ENCODE data around the gene KIDINS220. TPM values are rescaled to one million over a fixed set of nuclear protein-coding genes. Genes with fewer than 3 reads are reported as not detected.

The KIDINS220 gene
- total RNA-seq, 1 experiment from 2014 or later: 20.1 TPM

DNA sequence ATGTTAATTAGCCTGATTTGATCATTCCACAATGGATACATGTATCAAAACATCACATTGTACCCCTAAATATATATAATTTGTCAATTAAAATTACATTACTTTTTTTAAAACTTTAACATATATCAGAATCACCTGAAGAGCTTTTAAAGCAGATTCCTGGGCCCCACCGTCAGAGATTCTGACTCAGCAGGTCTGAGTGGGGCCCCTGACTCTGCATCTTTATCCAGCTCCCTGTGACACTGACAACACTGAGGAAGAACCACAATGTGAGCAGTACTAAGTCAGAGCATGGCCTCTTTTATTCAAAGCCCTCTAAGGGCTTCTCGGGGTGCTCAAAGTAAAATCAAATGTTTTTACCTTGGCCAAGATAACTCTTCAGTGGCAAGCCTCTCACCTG lies 9.7 kb downstream of the KIDINS220 start:
- Histone ChIP-seq H3K9me3 (ENCODE audit: control insufficient read depth in 1 of 2, insufficient read depth in 1 of 2, low read depth in 1 of 2, low read length in 2 of 2) (no peaks in the 10 kb centered on the region), H3K9ac (ENCODE audit: low read length) (no peak overlapping the region), H3K27ac (ENCODE audit: low read depth, low read length) (no peak overlapping the region), H3K4me3 (replicated peaks in 1 of 2; ENCODE audit: low read depth in 1 of 2, low read length in 2 of 2) (no peak overlapping the region), H4K20me1 (ENCODE audit: insufficient read depth) (no peaks in the 10 kb centered on the region), H3K36me3 (ENCODE audit: control insufficient read depth in 1 of 2, insufficient read depth in 2 of 2, low read length in 2 of 2) (peaks cover 0 to 8% of the 10 kb centered on the region in 2 experiments; a peak in 1 of 4 replicates), H3K4me1 (ENCODE audit: control insufficient read depth in 1 of 2, insufficient read depth in 2 of 2, low read length in 2 of 2) (no peaks in the 10 kb centered on the region), H3K4me2 (ENCODE audit: low read length) (no peak overlapping the region), H3K9me2 (ENCODE audit: insufficient read depth) (no peaks in the 10 kb centered on the region), H3K79me2 (ENCODE audit: insufficient read depth, low read length) (peaks cover 4% of the 10 kb centered on the region), H2AFZ (ENCODE audit: low read depth, low read length, poor library complexity, severe bottlenecking) (no peak overlapping the region), H3K27me3 (ENCODE audit: insufficient read depth, low read length) (no peaks in the 10 kb centered on the region)
- DNase-seq (ENCODE audit: low read depth, low spot score): no peak
- RAD21 ChIA-PET (ENCODE audit: low non-redundant PET in 1 of 2, low total read pairs in 2 of 2, uncharacterized antibody in 2 of 2, unreplicated experiment in 2 of 2): no interaction called here
- no peak for TF ChIP-seq POLR2AphosphoS5 (IDR thresholded peaks at IDR 0.05; ENCODE audit: low read depth, low read length)
- TF ChIP-seq YY1 (IDR thresholded peaks at IDR 0.05; ENCODE audit: extremely low read depth, insufficient replicate concordance, low read depth, low read length): no peak
- no peak for TF ChIP-seq ZBTB33 (IDR thresholded peaks at IDR 0.05; ENCODE audit: extremely low read depth, insufficient replicate concordance, low read length)
- TF ChIP-seq SP1 (IDR thresholded peaks at IDR 0.05; ENCODE audit: low read depth): no peak
- TF ChIP-seq FOSL1 (IDR thresholded peaks at IDR 0.05; ENCODE audit: low read depth): no peak
- TF ChIP-seq, protein P1, sequence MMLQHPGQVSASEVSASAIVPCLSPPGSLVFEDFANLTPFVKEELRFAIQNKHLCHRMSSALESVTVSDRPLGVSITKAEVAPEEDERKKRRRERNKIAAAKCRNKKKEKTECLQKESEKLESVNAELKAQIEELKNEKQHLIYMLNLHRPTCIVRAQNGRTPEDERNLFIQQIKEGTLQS (IDR thresholded peaks at IDR 0.05): no peak
- TF ChIP-seq JUND (IDR thresholded peaks at IDR 0.05): no peak
- TF ChIP-seq EGR1 (IDR thresholded peaks at IDR 0.05; ENCODE audit: low read depth): no peak
- TF ChIP-seq ELF1 (IDR thresholded peaks at IDR 0.05; ENCODE audit: borderline replicate concordance, low read depth): no peak
- no peak for TF ChIP-seq CTCF (IDR thresholded peaks at IDR 0.05 in 2 of 3, conservative IDR thresholded peaks at IDR 0.05 in 1 of 3; ENCODE audit: borderline replicate concordance in 1 of 3, insufficient read depth in 1 of 3, low read depth in 2 of 3, low read length in 2 of 3)
- TF ChIP-seq EZH2 (IDR thresholded peaks at IDR 0.05): no peak
- no peak for TF ChIP-seq RAD21 (IDR thresholded peaks at IDR 0.05; ENCODE audit: low read depth)
- TF ChIP-seq SIN3A (IDR thresholded peaks at IDR 0.05; ENCODE audit: low read depth): no peak
- no peak for TF ChIP-seq MAX (IDR thresholded peaks at IDR 0.05)
- no peak for TF ChIP-seq ZFX (IDR thresholded peaks at IDR 0.05)
- TF ChIP-seq ZNF274 (IDR thresholded peaks at IDR 0.05; ENCODE audit: low read depth, low read length): no peak
- BruUV-seq (replicated peaks): no TSS peak
- CTCF ChIA-PET: no interaction called here
- POLR2A ChIA-PET: no interaction called here
- intact Hi-C loops (cut with micrococcal nuclease): no loop called here
- no peak for ATAC-seq
